ENCODE data around the gene FIBP. TPM values are rescaled to one million over a fixed set of nuclear protein-coding genes. Genes with fewer than 3 reads are reported as not detected.

FIBP gene
- total RNA-seq (10 to 100 TPM; 19.1 to 19.9 TPM), total RNA-seq (10.1 to 98.8 (median 29.4) reads per million in 172 experiments)
- 43.0 TPM for polyA plus RNA-seq (2013, experiment 1 of 2)
- 47.6 TPM for polyA plus RNA-seq (2013, experiment 2 of 2)

- H3K4me3 ChIP-seq (ENCODE audit: low read length), result peak within 1 kb of the TSS; percentile 93
- DNase-seq (peak; percentile 92 to 98 (median 95)), ATAC-seq (ENCODE audit: poor library complexity) (peak; percentile 60)
- H3K4me1 ChIP-seq (ENCODE audit: insufficient read depth, low read length), result peaks cover 68% of the 10 kb centered on the region
- intact Hi-C loops (cut with DNase I, micrococcal nuclease), result loop anchor here (1.0 to 10.0 kb wide), 9 partner anchors 15 to 173 kb away; partner anchors contain the start of genes C11orf68 (in 2 of the 2), DRAP1 (in 2 of the 2), BANF1 (in 1 of the 2) and CFL1 (in 1 of the 2)
- Mint-ChIP-seq H3K36me3 (ENCODE audit: low read depth) (peaks cover 46% of the 10 kb centered on the region), H3K4me3 (peak within 1 kb of the TSS; percentile 87), H3K27ac (peak within 1 kb of the TSS; percentile 95), H3K9me3 (no peaks in the 10 kb centered on the region), H3K4me1 (ENCODE audit: low read depth) (peaks cover 63% of the 10 kb centered on the region), H3K27me3 (no peaks in the 10 kb centered on the region)
- no peaks in the 10 kb centered on the region for H3K9me3 ChIP-seq (ENCODE audit: control insufficient read depth in 1 of 2, insufficient read depth in 1 of 2, low read length in 2 of 2)
- CTCF ChIA-PET, result interaction anchor here (0.5 to 5.2 kb wide), 33 partner anchors 8 to 346 kb away, joined by 3 to 80 read pairs (median 7); partner anchors contain the start of genes AP5B1, BANF1, C11orf68 and CFL1
- POLR2A ChIA-PET, result interaction anchor here (0.6 to 5.8 kb wide), 22 partner anchors 8 to 389 kb away, joined by 3 to 248 read pairs (median 12); partner anchors contain the start of genes AP5B1, BANF1, C11orf68 and CFL1
- TF ChIP-seq CTCF (IDR thresholded peaks at IDR 0.05), result peak; percentile 95
- H3K27ac ChIP-seq (ENCODE audit: low read depth in 1 of 2, low read length in 2 of 2), result peak within 1 kb of the TSS; percentile 88 to 91
- no peaks in the 10 kb centered on the region for H3K27me3 ChIP-seq (ENCODE audit: control insufficient read depth in 1 of 2, insufficient read depth in 2 of 2, low read length in 2 of 2)
- peaks cover 23% of the 10 kb centered on the region for H3K36me3 ChIP-seq (ENCODE audit: insufficient read depth, low read length)
Measured at GRCh38 chr11:65888163-65888814, at the start of gene FIBP. Gene FIBP (minus strand): TSS chr11:65888471. CDS start chr11:65888418, 53 bp downstream.

- ATAC-seq (ENCODE audit: poor library complexity) (no peak), DNase-seq (no peak)
- ChIA-PET POLR2A (no interaction called here), CTCF (no interaction called here)
- no peak for TF ChIP-seq CTCF (IDR thresholded peaks at IDR 0.05)
- Histone ChIP-seq H3K27me3 (ENCODE audit: control insufficient read depth in 1 of 2, insufficient read depth in 2 of 2, low read length in 2 of 2) (no peaks in the 10 kb centered on the region), H3K36me3 (ENCODE audit: insufficient read depth, low read length) (no peaks in the 10 kb centered on the region), H3K27ac (ENCODE audit: low read depth in 1 of 2, low read length in 2 of 2) (no peak overlapping the region), H3K4me1 (ENCODE audit: insufficient read depth, low read length) (no peaks in the 10 kb centered on the region), H3K9me3 (ENCODE audit: control insufficient read depth in 1 of 2, insufficient read depth in 1 of 2, low read length in 2 of 2) (no peaks in the 10 kb centered on the region), H3K4me3 (ENCODE audit: low read length) (no peak overlapping the region)
- Mint-ChIP-seq H3K9me3 (no peaks in the 10 kb centered on the region), H3K36me3 (ENCODE audit: low read depth) (no peaks in the 10 kb centered on the region), H3K27ac (no peak overlapping the region), H3K4me3 (no peak overlapping the region), H3K27me3 (no peaks in the 10 kb centered on the region), H3K4me1 (ENCODE audit: low read depth) (no peaks in the 10 kb centered on the region)
- intact Hi-C loops (cut with DNase I, micrococcal nuclease), result no loop called here
Measured at GRCh38 chr11:65937766-65938165, 49.5 kb upstream of the FIBP start.

- H3K36me3 ChIP-seq (ENCODE audit: insufficient read depth, low read length), result no peaks in the 10 kb centered on the region
- peaks cover 3% of the 10 kb centered on the region for H3K4me1 Mint-ChIP-seq (ENCODE audit: low read depth)
- intact Hi-C loops (cut with DNase I, micrococcal nuclease), result no loop called here
- no peak overlapping the region for H3K4me3 ChIP-seq (ENCODE audit: low read length)
- H3K27me3 ChIP-seq (ENCODE audit: control insufficient read depth in 1 of 2, insufficient read depth in 2 of 2, low read length in 2 of 2), result no peaks in the 10 kb centered on the region
- DNase-seq (no peak), ATAC-seq (ENCODE audit: poor library complexity) (no peak)
- H3K36me3 Mint-ChIP-seq (ENCODE audit: low read depth), result no peaks in the 10 kb centered on the region
- no peaks in the 10 kb centered on the region for H3K9me3 ChIP-seq (ENCODE audit: control insufficient read depth in 1 of 2, insufficient read depth in 1 of 2, low read length in 2 of 2)
- POLR2A ChIA-PET, result interaction anchor here (0.6 kb wide), 1 partner anchor 46 kb away, joined by 3 read pairs; the partner anchor contains the start of gene FIBP
- no peak overlapping the region for H3K4me3 Mint-ChIP-seq
- no peaks in the 10 kb centered on the region for H3K27me3 Mint-ChIP-seq
- no peaks in the 10 kb centered on the region for H3K9me3 Mint-ChIP-seq
- no peak overlapping the region for H3K27ac Mint-ChIP-seq
- H3K27ac ChIP-seq (ENCODE audit: low read depth in 1 of 2, low read length in 2 of 2), result no peak overlapping the region
- no peak for TF ChIP-seq CTCF (IDR thresholded peaks at IDR 0.05)
- CTCF ChIA-PET, result interaction anchor here (0.7 kb wide), 1 partner anchor 329 kb away, joined by 4 read pairs; no protein-coding TSS in a partner anchor
- peaks cover 2% of the 10 kb centered on the region for H3K4me1 ChIP-seq (ENCODE audit: insufficient read depth, low read length)
Measured at GRCh38 chr11:65934014-65934413, 45.7 kb upstream of the FIBP start.
